Loucy (cell line): ENCODE data around the gene YWHAE.

Experiments
- H2AFZ ChIP-seq: fragments of 200-600 bp; sonication (generic); 2 replicates; pipeline ENCODE4 v1.6.0; 2016; ENCODE audit warnings: antibody characterized with exemption, mild to moderate bottlenecking, low read length, moderate library complexity
- H3F3A ChIP-seq: fragments of 200-600 bp; 2 replicates; pipeline ENCODE4 v1.6.0; 2016; ENCODE audit warnings: antibody characterized with exemption, low read depth, mild to moderate bottlenecking
- H3K27me3 ChIP-seq: fragments of 200-600 bp; sonication (generic); 2 replicates; pipeline ENCODE4 v1.6.1; 2014; ENCODE audit warnings: low read length, mild to moderate bottlenecking; ENCODE audit not compliant: insufficient read depth, poor library complexity, severe bottlenecking
- H3K36me3 ChIP-seq: fragments of 200-600 bp; sonication (generic); 2 replicates; pipeline ENCODE4 v1.6.1; 2016; ENCODE audit warnings: low read length; ENCODE audit not compliant: insufficient read depth
- H3K4me1 ChIP-seq: fragments of 200-600 bp; sonication (generic); 2 replicates; pipeline ENCODE4 v1.5.1; 2014; ENCODE audit warnings: low read length, mild to moderate bottlenecking; ENCODE audit not compliant: insufficient read depth, poor library complexity, severe bottlenecking
- H3K4me2 ChIP-seq: fragments of 200-600 bp; sonication (generic); 2 replicates; pipeline ENCODE4 v1.6.0; 2014; ENCODE audit warnings: antibody characterized with exemption, low read length, low read depth, mild to moderate bottlenecking; ENCODE audit not compliant: poor library complexity, severe bottlenecking
- H3K4me3 ChIP-seq: fragments of 200-600 bp; sonication (generic); 2 replicates; pipeline ENCODE4 v1.5.1; 2014; ENCODE audit warnings: low read length, mild to moderate bottlenecking, mixed read lengths; ENCODE audit not compliant: poor library complexity, severe bottlenecking
- H3K79me2 ChIP-seq: fragments of 200-600 bp; sonication (generic); 2 replicates; pipeline ENCODE4 v1.6.1; 2014; ENCODE audit warnings: low read length; ENCODE audit not compliant: insufficient read depth
- H3K9ac ChIP-seq: fragments of 200-600 bp; sonication (generic); 2 replicates; pipeline ENCODE4 v1.6.0; 2014; ENCODE audit warnings: mild to moderate bottlenecking, low read depth, low read length, moderate library complexity; ENCODE audit not compliant: poor library complexity, severe bottlenecking
- H3K9me2 ChIP-seq: fragments of 200-600 bp; sonication (generic); replicated peaks from 2 replicates; pipeline ENCODE4 v1.6.1; 2016; ENCODE audit warnings: low read depth, low read length, mixed read lengths
- H3K9me3 ChIP-seq: fragments of 200-600 bp; sonication (generic); 2 replicates; pipeline ENCODE4 v1.6.1; 2014; ENCODE audit warnings: mild to moderate bottlenecking, antibody characterized with exemption, low read length, low read depth; ENCODE audit not compliant: insufficient read depth
- H4K20me1 ChIP-seq: fragments of 200-600 bp; sonication (generic); 2 replicates; pipeline ENCODE4 v1.6.0; 2014; ENCODE audit warnings: antibody characterized with exemption, low read length, mild to moderate bottlenecking; ENCODE audit not compliant: insufficient read depth, poor library complexity, severe bottlenecking
- EZH2phosphoT487 ChIP-seq: fragments of 200-600 bp; IDR thresholded peaks from 2 replicates; pipeline ENCODE4 v1.6.1; 2018; ENCODE audit warnings: antibody characterized with exemption, mild to moderate bottlenecking, moderate library complexity, borderline replicate concordance
- TF ChIP-seq, protein P1 (sequence below): fragments of 200-600 bp; sonication (generic); conservative IDR thresholded peaks from 2 replicates; pipeline ENCODE4 v1.5.1; 2014; ENCODE audit warnings: mild to moderate bottlenecking, antibody characterized with exemption, low read length

The YWHAE gene

DNA sequence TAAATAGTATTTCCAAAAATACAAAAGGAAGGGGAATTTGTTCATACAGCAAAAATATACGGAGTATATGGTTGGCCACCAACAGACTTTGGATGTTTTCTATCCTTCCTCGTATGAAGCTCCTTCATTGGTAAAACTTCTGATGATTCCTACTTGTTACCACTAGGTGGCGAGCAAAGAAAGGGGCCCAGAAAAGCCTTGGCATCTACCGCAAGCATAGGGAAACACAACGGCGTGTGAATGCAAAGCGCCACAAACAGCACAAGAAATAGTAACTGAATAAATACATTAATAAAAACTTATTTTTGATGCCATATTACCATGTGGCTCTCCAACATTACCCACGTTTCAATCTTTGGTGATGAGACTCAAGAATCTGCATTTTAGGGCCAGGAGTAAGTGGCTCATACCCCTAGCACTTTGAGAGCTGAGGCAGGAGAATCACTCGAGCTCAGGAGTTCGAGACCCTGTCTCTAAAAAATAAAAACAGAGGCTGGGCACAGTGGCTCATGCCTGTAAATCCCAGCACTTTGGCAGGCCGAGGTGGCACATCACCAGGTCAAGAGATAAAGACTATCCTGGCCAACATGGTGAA is 34.5 kb downstream of the YWHAE start:
- Histone ChIP-seq H3K4me1 (no peaks in the 10 kb centered on the region), H3K27me3 (no peaks in the 10 kb centered on the region), H3K9me2 (no peaks in the 10 kb centered on the region), H3F3A (no peaks in the 10 kb centered on the region), H3K9me3 (no peaks in the 10 kb centered on the region), H3K79me2 (peaks cover 100% of the 10 kb centered on the region), H3K36me3 (peaks cover 55% of the 10 kb centered on the region), H3K9ac (no peak overlapping the region), H4K20me1 (peaks cover 98% of the 10 kb centered on the region), H3K4me2 (no peak overlapping the region), H2AFZ (no peak overlapping the region), H3K4me3 (no peak overlapping the region)
- no peak for TF ChIP-seq EZH2phosphoT487
- TF ChIP-seq, protein P1, sequence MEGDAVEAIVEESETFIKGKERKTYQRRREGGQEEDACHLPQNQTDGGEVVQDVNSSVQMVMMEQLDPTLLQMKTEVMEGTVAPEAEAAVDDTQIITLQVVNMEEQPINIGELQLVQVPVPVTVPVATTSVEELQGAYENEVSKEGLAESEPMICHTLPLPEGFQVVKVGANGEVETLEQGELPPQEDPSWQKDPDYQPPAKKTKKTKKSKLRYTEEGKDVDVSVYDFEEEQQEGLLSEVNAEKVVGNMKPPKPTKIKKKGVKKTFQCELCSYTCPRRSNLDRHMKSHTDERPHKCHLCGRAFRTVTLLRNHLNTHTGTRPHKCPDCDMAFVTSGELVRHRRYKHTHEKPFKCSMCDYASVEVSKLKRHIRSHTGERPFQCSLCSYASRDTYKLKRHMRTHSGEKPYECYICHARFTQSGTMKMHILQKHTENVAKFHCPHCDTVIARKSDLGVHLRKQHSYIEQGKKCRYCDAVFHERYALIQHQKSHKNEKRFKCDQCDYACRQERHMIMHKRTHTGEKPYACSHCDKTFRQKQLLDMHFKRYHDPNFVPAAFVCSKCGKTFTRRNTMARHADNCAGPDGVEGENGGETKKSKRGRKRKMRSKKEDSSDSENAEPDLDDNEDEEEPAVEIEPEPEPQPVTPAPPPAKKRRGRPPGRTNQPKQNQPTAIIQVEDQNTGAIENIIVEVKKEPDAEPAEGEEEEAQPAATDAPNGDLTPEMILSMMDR: peak; percentile 90

DNA sequence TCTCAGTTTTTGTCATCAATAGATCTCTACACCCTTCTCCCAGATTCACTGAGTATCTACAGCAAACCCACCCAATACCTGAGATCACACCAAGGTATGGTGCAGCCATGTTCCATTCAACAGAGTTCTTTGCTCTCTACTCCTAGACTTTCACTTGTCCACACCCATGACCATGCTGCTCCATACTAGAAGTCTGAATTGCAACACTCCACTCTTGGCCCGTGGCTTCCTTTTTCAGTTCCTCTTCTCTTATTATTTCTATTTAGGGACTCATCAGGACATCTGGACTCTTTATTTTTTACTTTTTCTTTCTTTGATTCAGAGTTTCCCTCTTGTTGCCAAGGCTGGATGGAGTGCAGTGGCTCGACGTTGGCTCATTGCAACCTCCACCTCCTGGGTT is 37.1 kb downstream of the YWHAE start:
- Histone ChIP-seq H2AFZ (no peak overlapping the region), H3K4me3 (no peak overlapping the region), H4K20me1 (peaks cover 88% of the 10 kb centered on the region), H3K4me2 (no peak overlapping the region), H3K36me3 (peaks cover 71% of the 10 kb centered on the region), H3K4me1 (no peaks in the 10 kb centered on the region), H3K27me3 (no peaks in the 10 kb centered on the region), H3K9ac (no peak overlapping the region), H3F3A (no peaks in the 10 kb centered on the region), H3K9me2 (no peaks in the 10 kb centered on the region), H3K79me2 (peaks cover 95% of the 10 kb centered on the region), H3K9me3 (no peaks in the 10 kb centered on the region)
- TF ChIP-seq, protein P1: no peak
- TF ChIP-seq EZH2phosphoT487: no peak

DNA sequence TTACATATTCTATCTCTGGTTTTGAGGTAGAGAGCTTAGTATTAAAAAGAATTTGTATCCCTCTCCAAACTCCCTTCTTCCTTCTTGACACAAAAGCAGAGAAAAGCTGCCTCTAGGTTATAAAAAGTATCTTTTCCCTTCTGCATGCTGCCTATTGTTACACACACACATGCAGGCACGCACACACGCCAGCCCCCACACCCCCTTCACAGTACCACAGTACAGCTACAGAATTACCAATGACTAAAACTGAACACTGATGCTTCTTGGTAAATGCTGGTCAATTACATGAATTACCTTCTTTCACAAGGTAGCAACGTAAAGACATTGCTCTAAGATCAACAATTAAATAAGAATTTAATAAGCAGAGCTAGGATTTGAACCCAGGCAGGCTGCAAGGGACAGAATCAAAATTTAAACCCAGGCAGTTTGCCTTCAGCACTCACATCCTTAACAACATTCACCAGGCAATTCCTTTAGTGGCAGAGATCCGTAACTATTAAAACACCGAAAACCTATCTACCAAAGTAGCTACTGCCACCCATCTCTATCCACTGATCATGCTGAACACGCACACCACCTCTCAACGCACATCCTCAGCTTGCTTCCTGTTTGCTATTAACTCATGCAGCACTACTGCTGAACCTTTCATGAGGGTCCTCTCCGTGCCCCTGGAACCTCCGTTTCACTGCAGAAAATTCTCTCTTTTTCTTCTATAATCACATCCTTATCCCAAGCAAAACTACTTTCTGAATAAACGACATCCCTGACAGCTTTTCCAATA is 37.8 kb downstream of the YWHAE start:
- Histone ChIP-seq H3K9ac (no peak overlapping the region), H3K4me3 (no peak overlapping the region), H3K36me3 (peaks cover 75% of the 10 kb centered on the region), H3F3A (no peaks in the 10 kb centered on the region), H3K9me3 (no peaks in the 10 kb centered on the region), H3K4me2 (no peak overlapping the region), H3K27me3 (no peaks in the 10 kb centered on the region), H3K9me2 (no peaks in the 10 kb centered on the region), H4K20me1 (peaks cover 88% of the 10 kb centered on the region), H3K79me2 (peaks cover 95% of the 10 kb centered on the region), H2AFZ (no peak overlapping the region), H3K4me1 (no peaks in the 10 kb centered on the region)
- TF ChIP-seq, protein P1: no peak
- TF ChIP-seq EZH2phosphoT487: no peak
